ENCODE data around the gene GRHL3.

GRHL3 gene

GRCh38 chr1:24403806-24404205, 84.6 kb downstream of the GRHL3 start:
- no peak for DNase-seq (ENCODE audit: low spot score)

Measured in HuH-7 (cell line).